Measurements from ENCODE around the gene PLOD3.

The PLOD3 gene

GRCh38 chr7:101165075-101165957 lies 52.1 kb downstream of the PLOD3 start, which contains the start of gene VGF:
Gene VGF (minus strand): TSS chr7:101165569. CDS start chr7:101164843, 726 bp downstream.
- H4K20me1 ChIP-seq (ENCODE audit: insufficient read depth, low read length), result peaks cover 46% of the 10 kb centered on the region
- 0 out of 2 replicates have a peak, but pooled peaks cover 1% of the 10 kb centered on the region for H3K36me3 ChIP-seq (ENCODE audit: insufficient read depth, low read length)
- H3K27me3 ChIP-seq (ENCODE audit: insufficient read depth, low read length, poor library complexity), result peaks cover 17% of the 10 kb centered on the region
- no peak within 1 kb of the TSS for H2AFZ ChIP-seq (ENCODE audit: low read depth, low read length)
- peak within 1 kb of the TSS; percentile 61; the same call in 1 of the 2 replicates for H3K9ac ChIP-seq (ENCODE audit: low read depth, low read length)
- peak within 1 kb of the TSS; percentile 78 for H3K4me2 ChIP-seq (ENCODE audit: insufficient read depth, low read length)
- H3K9me3 ChIP-seq (ENCODE audit: insufficient read depth, low read length, severe bottlenecking), result no peaks in the 10 kb centered on the region
- peaks cover 3% of the 10 kb centered on the region for H3K79me2 ChIP-seq (ENCODE audit: insufficient read depth, low read length)
- ATAC-seq (ENCODE audit: insufficient read depth, low read depth) (no peak), DNase-seq (no peak)
- H3K4me1 ChIP-seq (ENCODE audit: insufficient read depth, low read length), result peaks cover 67% of the 10 kb centered on the region
- H3K27ac ChIP-seq (ENCODE audit: low read length), result no peak within 1 kb of the TSS
- TF ChIP-seq EZH2 (IDR thresholded peaks at IDR 0.05; ENCODE audit: borderline replicate concordance, low read depth, low read length, severe bottlenecking) (no peak), CTCF (IDR thresholded peaks at IDR 0.05; ENCODE audit: borderline replicate concordance, extremely low read depth, low read length, poor library complexity, severe bottlenecking) (no peak)
- H3K4me3 ChIP-seq (ENCODE audit: low read depth in 1 of 2, low read length in 2 of 2), result peak within 1 kb of the TSS in 1 of 2 experiments; percentile 72; a peak in 2 of 4 replicates

- no peak for ATAC-seq (ENCODE audit: insufficient read depth, low read depth)
- peaks cover 10% of the 10 kb centered on the region for H3K36me3 ChIP-seq (ENCODE audit: insufficient read depth, low read length)
- H3K79me2 ChIP-seq (ENCODE audit: insufficient read depth, low read length), result peaks cover 3% of the 10 kb centered on the region
- H3K27me3 ChIP-seq (ENCODE audit: insufficient read depth, low read length, poor library complexity), result peaks cover 12% of the 10 kb centered on the region
- H4K20me1 ChIP-seq (ENCODE audit: insufficient read depth, low read length), result peaks cover 40% of the 10 kb centered on the region
- peak overlapping the region; percentile 78 for H3K4me2 ChIP-seq (ENCODE audit: insufficient read depth, low read length)
- TF ChIP-seq CTCF (IDR thresholded peaks at IDR 0.05; ENCODE audit: borderline replicate concordance, extremely low read depth, low read length, poor library complexity, severe bottlenecking) (no peak), EZH2 (IDR thresholded peaks at IDR 0.05; ENCODE audit: borderline replicate concordance, low read depth, low read length, severe bottlenecking) (no peak)
- H3K4me3 ChIP-seq (ENCODE audit: low read depth in 1 of 2, low read length in 2 of 2), result peak overlapping the region; percentile 31 to 72
- H3K27ac ChIP-seq (ENCODE audit: low read length), result peak overlapping the region; percentile 81
- no peaks in the 10 kb centered on the region for H3K9me3 ChIP-seq (ENCODE audit: insufficient read depth, low read length, severe bottlenecking)
- H3K4me1 ChIP-seq (ENCODE audit: insufficient read depth, low read length), result peaks cover 57% of the 10 kb centered on the region
- peak overlapping the region; percentile 93; the same call in 1 of the 2 replicates for H2AFZ ChIP-seq (ENCODE audit: low read depth, low read length)
- H3K9ac ChIP-seq (ENCODE audit: low read depth, low read length), result peak overlapping the region; percentile 61
- no peak for DNase-seq
Measured at GRCh38 chr7:101164071-101164840, 53.1 kb downstream of the PLOD3 start.

GRCh38 chr7:101163279-101164070 lies 53.9 kb downstream of the PLOD3 start:
- H3K9me3 ChIP-seq (ENCODE audit: insufficient read depth, low read length, severe bottlenecking), result no peaks in the 10 kb centered on the region
- peaks cover 16% of the 10 kb centered on the region for H3K36me3 ChIP-seq (ENCODE audit: insufficient read depth, low read length)
- peak overlapping the region; percentile 93 for H2AFZ ChIP-seq (ENCODE audit: low read depth, low read length)
- peak; percentile 80 for ATAC-seq (ENCODE audit: insufficient read depth, low read depth)
- H4K20me1 ChIP-seq (ENCODE audit: insufficient read depth, low read length), result peaks cover 38% of the 10 kb centered on the region
- peaks cover 51% of the 10 kb centered on the region for H3K4me1 ChIP-seq (ENCODE audit: insufficient read depth, low read length)
- H3K4me2 ChIP-seq (ENCODE audit: insufficient read depth, low read length), result peak overlapping the region; percentile 78
- peaks cover 9% of the 10 kb centered on the region for H3K27me3 ChIP-seq (ENCODE audit: insufficient read depth, low read length, poor library complexity)
- peaks cover 3% of the 10 kb centered on the region for H3K79me2 ChIP-seq (ENCODE audit: insufficient read depth, low read length)
- peak overlapping the region; percentile 61 for H3K9ac ChIP-seq (ENCODE audit: low read depth, low read length)
- peak; percentile 84 for DNase-seq
- TF ChIP-seq EZH2 (IDR thresholded peaks at IDR 0.05; ENCODE audit: borderline replicate concordance, low read depth, low read length, severe bottlenecking) (no peak), CTCF (IDR thresholded peaks at IDR 0.05; ENCODE audit: borderline replicate concordance, extremely low read depth, low read length, poor library complexity, severe bottlenecking) (no peak)
- H3K27ac ChIP-seq (ENCODE audit: low read length), result peak overlapping the region; percentile 90
- H3K4me3 ChIP-seq (ENCODE audit: low read depth in 1 of 2, low read length in 2 of 2), result peak overlapping the region; percentile 31 to 72
